Left ventricle myocardium inferior (tissue), 1 donor: Measurements from ENCODE around the gene LRRC25. TPM values are rescaled to one million over a fixed set of nuclear protein-coding genes. Genes with fewer than 3 reads are reported as not detected.

Experiments
- DNase-seq: peaks from one replicate; pipeline ENCODE4 v3.0.0-alpha.2; 2020
- H3K27ac ChIP-seq: fragments of 200-600 bp; replicated peaks from 2 replicates; pipeline ENCODE4 v1.8.0; 2021
- H3K27me3 ChIP-seq: fragments of 200-600 bp; 2 replicates; pipeline ENCODE4 v1.8.0; 2021; ENCODE audit warnings: low read depth
- H3K36me3 ChIP-seq: fragments of 200-600 bp; 2 replicates; pipeline ENCODE4 v1.8.0; 2021
- H3K4me1 ChIP-seq: fragments of 200-600 bp; 2 replicates; pipeline ENCODE4 v1.8.0; 2021
- H3K4me3 ChIP-seq: fragments of 200-600 bp; 2 replicates; pipeline ENCODE4 v1.8.0; 2021; ENCODE audit warnings: mild to moderate bottlenecking, moderate library complexity
- H3K9me3 ChIP-seq: fragments of 200-600 bp; replicated peaks from 2 replicates; pipeline ENCODE4 v1.8.0; 2021
- CTCF ChIP-seq: fragments of 200-600 bp; IDR thresholded peaks from 2 replicates; pipeline ENCODE4 v1.8.0; 2021; ENCODE audit warnings: antibody characterized with exemption, mild to moderate bottlenecking, borderline replicate concordance
- intact Hi-C: fragments of 100-400 bp; cut with micrococcal nuclease; formaldehyde crosslinking; loops from one replicate; pipeline ENCODE4 v1.11.0; 2022
- microRNA-seq: library from miRNA; unstranded; fragments of <30 nt; microRNA quantifications from one replicate; pipeline ENCODE4 v1.2.0, GENCODE V29; 2020
- total RNA-seq: library from RNA; stranded (reverse); fragmentation: NEBNext Ultra II Directional; extraction: Animal tissue kit (Norgen Biotek cat#: 25700); gene quantifications from one replicate; pipeline ENCODE4 v1.2.1, GENCODE V29; 2021
- donor health status: DM: no; HTN: yes; CAD: no; lungs with severe emphysema.

LRRC25 gene
- total RNA-seq, 1 donor from 2014 or later = 2.4 TPM

DNA sequence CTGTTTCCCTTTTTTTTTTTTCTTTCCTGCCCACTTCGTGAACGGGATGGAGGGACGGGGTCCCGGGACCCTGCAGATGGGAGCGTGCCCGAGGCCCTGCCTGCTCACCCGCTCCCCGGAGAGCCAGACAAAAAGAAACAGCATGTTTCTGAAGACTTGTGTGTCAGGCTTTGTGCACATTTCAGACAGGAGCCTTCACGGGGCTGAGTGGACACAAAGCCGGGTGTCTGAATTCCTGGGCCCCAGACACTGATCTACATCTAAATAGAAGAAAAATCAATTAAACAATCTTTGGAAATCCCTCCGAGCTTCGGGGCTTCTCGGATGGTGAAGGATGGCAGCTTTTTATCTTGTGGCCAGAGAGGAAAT is 52.9 kb downstream of the LRRC25 start:
- intact Hi-C loops = no loop called here
- Histone ChIP-seq H3K36me3 (peaks cover 7% of the 10 kb centered on the region), H3K4me1 (peaks cover 25% of the 10 kb centered on the region), H3K27ac (no peak overlapping the region), H3K27me3 (no peaks in the 10 kb centered on the region), H3K9me3 (no peaks in the 10 kb centered on the region), H3K4me3 (no peak overlapping the region)
- no peak for DNase-seq
- no peak for TF ChIP-seq CTCF

- no peak overlapping the region for H3K4me3 ChIP-seq
- intact Hi-C loops = no loop called here
- H3K27ac ChIP-seq = no peak overlapping the region
- peaks cover 7% of the 10 kb centered on the region for H3K36me3 ChIP-seq
- no peak for TF ChIP-seq CTCF
- H3K9me3 ChIP-seq = no peaks in the 10 kb centered on the region
- DNase-seq = no peak
- H3K4me1 ChIP-seq = peaks cover 32% of the 10 kb centered on the region
- no peaks in the 10 kb centered on the region for H3K27me3 ChIP-seq
Observed at GRCh38 chr19:18342090-18342632, 55.3 kb downstream of the LRRC25 start.

Small RNA genes lying within 50 kb of the gene (microRNA-seq; reads per million reads assigned to microRNA genes)
- not detected for gene MIR3189

Other genes with a start within 250 kb of the LRRC25 start
- gene PIK3R2, start 244.5 kb downstream of the LRRC25 start, total RNA-seq = 28.0 TPM
- 23.3 TPM for gene IFI30, start 223.8 kb downstream of the LRRC25 start, total RNA-seq
- 12.5 TPM for gene MPV17L2, start 204.4 kb downstream of the LRRC25 start, total RNA-seq
- 37.4 TPM for gene RAB3A, start 193.6 kb downstream of the LRRC25 start, total RNA-seq
- gene PDE4C, start 171.2 kb downstream of the LRRC25 start, total RNA-seq = 2.4 TPM
- 0.49 TPM for gene IQCN, start 123.2 kb downstream of the LRRC25 start, total RNA-seq
- gene JUND, start 116.0 kb downstream of the LRRC25 start, total RNA-seq = 107 TPM
- gene LSM4, start 74.5 kb downstream of the LRRC25 start, total RNA-seq = 94.8 TPM
- 38.8 TPM for gene PGPEP1, start 57.0 kb downstream of the LRRC25 start, total RNA-seq
- 0.33 TPM for gene GDF15, start 11.5 kb downstream of the LRRC25 start, total RNA-seq
- 30.8 TPM for gene SSBP4, start 21.8 kb upstream of the LRRC25 start, total RNA-seq
- gene ISYNA1, start 40.5 kb upstream of the LRRC25 start, total RNA-seq = 24.1 TPM
- gene ELL, start 124.4 kb upstream of the LRRC25 start, total RNA-seq = 7.9 TPM
- gene FKBP8, start 146.0 kb upstream of the LRRC25 start, total RNA-seq = 153 TPM
- 52.0 TPM for gene KXD1, start 160.2 kb upstream of the LRRC25 start, total RNA-seq
- 643 TPM for gene UBA52, start 174.2 kb upstream of the LRRC25 start, total RNA-seq
- 76.6 TPM for gene REX1BD, start 191.2 kb upstream of the LRRC25 start, total RNA-seq
- gene CRLF1, start 209.2 kb upstream of the LRRC25 start, total RNA-seq = 20.0 TPM
- 1.5 TPM for gene TMEM59L, start 215.2 kb upstream of the LRRC25 start, total RNA-seq
- gene KLHL26, start 239.4 kb upstream of the LRRC25 start, total RNA-seq = 6.2 TPM